Osteocyte (in vitro differentiated cells): ENCODE measurements around the gene FARS2. TPM values are rescaled to one million over a fixed set of nuclear protein-coding genes. Genes with fewer than 3 reads are reported as not detected.

Experiments used
- DNase-seq: peaks from one replicate; pipeline ENCODE4 v3.0.0; 2021; ENCODE audit warnings: mixed read lengths; ENCODE audit not compliant: unreplicated experiment; ENCODE audit errors: extremely low spot score
- H3K27ac Mint-ChIP-seq: one replicate; pipeline ENCODE4 v1.8.0; 2021; ENCODE audit warnings: mild to moderate bottlenecking, mixed read lengths; ENCODE audit not compliant: unreplicated experiment
- H3K27me3 Mint-ChIP-seq: one replicate; pipeline ENCODE4 v1.8.0; 2021; ENCODE audit warnings: mixed read lengths; ENCODE audit not compliant: unreplicated experiment
- H3K36me3 Mint-ChIP-seq: one replicate; pipeline ENCODE4 v1.8.0; 2021; ENCODE audit warnings: mixed read lengths; ENCODE audit not compliant: unreplicated experiment
- H3K4me1 Mint-ChIP-seq: one replicate; pipeline ENCODE4 v1.8.0; 2021; ENCODE audit warnings: mixed read lengths; ENCODE audit not compliant: unreplicated experiment
- H3K4me3 Mint-ChIP-seq: one replicate; pipeline ENCODE4 v1.8.0; 2021; ENCODE audit warnings: mild to moderate bottlenecking, moderate library complexity, mixed read lengths; ENCODE audit not compliant: unreplicated experiment
- H3K9me3 Mint-ChIP-seq: one replicate; pipeline ENCODE4 v1.8.0; 2021; ENCODE audit warnings: mixed read lengths; ENCODE audit not compliant: unreplicated experiment
- CTCF ChIP-seq: fragments of 200-600 bp; sonication (generic); IDR thresholded peaks from 2 replicates; pipeline ENCODE4 v1.5.0; 2021; ENCODE audit warnings: antibody characterized with exemption, mild to moderate bottlenecking, moderate library complexity
- total RNA-seq: library from RNA; stranded (reverse); gene quantifications from 2 replicates; pipeline ENCODE4 v1.2.1, GENCODE V29; 2021

The FARS2 gene
- total RNA-seq, 1 donor from 2014 or later: 17.4 TPM

- DNase-seq: no peak
- Mint-ChIP-seq H3K27me3 (no peaks in the 10 kb centered on the region), H3K27ac (no peak overlapping the region), H3K36me3 (no peaks in the 10 kb centered on the region), H3K9me3 (no peaks in the 10 kb centered on the region), H3K4me1 (no peaks in the 10 kb centered on the region), H3K4me3 (no peak overlapping the region)
- TF ChIP-seq CTCF: no peak
Observed at GRCh38 chr6:5384276-5384675, 123.0 kb downstream of the FARS2 start.

- Mint-ChIP-seq H3K4me1 (no peaks in the 10 kb centered on the region), H3K36me3 (no peaks in the 10 kb centered on the region), H3K27ac (no peak overlapping the region), H3K4me3 (no peak overlapping the region), H3K27me3 (no peaks in the 10 kb centered on the region), H3K9me3 (no peaks in the 10 kb centered on the region)
- no peak for DNase-seq
- peak; percentile 14 for TF ChIP-seq CTCF
Observed at GRCh38 chr6:5388326-5388725, 127.0 kb downstream of the FARS2 start.

- Mint-ChIP-seq H3K4me3 (no peak overlapping the region), H3K27me3 (no peaks in the 10 kb centered on the region), H3K27ac (no peak overlapping the region), H3K9me3 (no peaks in the 10 kb centered on the region), H3K4me1 (no peaks in the 10 kb centered on the region), H3K36me3 (no peaks in the 10 kb centered on the region)
- TF ChIP-seq CTCF: no peak
- DNase-seq: no peak
Observed at GRCh38 chr6:5389086-5389745, 127.9 kb downstream of the FARS2 start.

- Mint-ChIP-seq H3K4me3 (no peak overlapping the region), H3K27me3 (no peaks in the 10 kb centered on the region), H3K4me1 (no peaks in the 10 kb centered on the region), H3K36me3 (no peaks in the 10 kb centered on the region), H3K27ac (no peak overlapping the region), H3K9me3 (no peaks in the 10 kb centered on the region)
- no peak for TF ChIP-seq CTCF
- DNase-seq: no peak
Observed at GRCh38 chr6:5390177-5390576, 128.9 kb downstream of the FARS2 start.

- no peak overlapping the region for H3K4me3 Mint-ChIP-seq
- H3K27me3 Mint-ChIP-seq: no peaks in the 10 kb centered on the region
- H3K27ac Mint-ChIP-seq: no peak overlapping the region
- no peaks in the 10 kb centered on the region for H3K4me1 Mint-ChIP-seq
- H3K9me3 Mint-ChIP-seq: no peaks in the 10 kb centered on the region
- DNase-seq: no peak
- no peak for TF ChIP-seq CTCF
- H3K36me3 Mint-ChIP-seq: no peaks in the 10 kb centered on the region
Observed at GRCh38 chr6:5394280-5394679, 133.0 kb downstream of the FARS2 start.
